Muscle layer of duodenum (tissue), 2 donors: ENCODE results near the gene TBRG1.

Source experiments
- H3K27ac ChIP-seq: one replicate; pipeline ENCODE4 v1.7.0; 2013; ENCODE audit warnings: mild to moderate bottlenecking, low read length
- H3K27me3 ChIP-seq: one replicate; pipeline ENCODE4 v1.7.0; 2013; ENCODE audit warnings: low read depth, mild to moderate bottlenecking, control low read depth, low read length
- H3K36me3 ChIP-seq, 2 donors: one replicate each; pipeline ENCODE4 v1.7.0; 2013; ENCODE audit warnings: low read length in 2 of 2, control low read depth in 1 of 2, mild to moderate bottlenecking in 1 of 2; ENCODE audit not compliant: insufficient read depth in 2 of 2, control insufficient read depth in 1 of 2
- H3K4me1 ChIP-seq, 2 donors: one replicate each; pipeline ENCODE4 v1.7.0; 2013; ENCODE audit warnings: low read length in 2 of 2, mild to moderate bottlenecking in 2 of 2, control low read depth in 1 of 2, moderate library complexity in 1 of 2; ENCODE audit not compliant: insufficient read depth in 2 of 2, control insufficient read depth in 1 of 2
- H3K4me3 ChIP-seq, 2 donors: one replicate each; pipeline ENCODE4 v1.7.0; 2013; ENCODE audit warnings: low read length in 2 of 2, low read depth in 1 of 2, mild to moderate bottlenecking in 1 of 2
- H3K9me3 ChIP-seq, 2 donors: one replicate each; pipeline ENCODE4 v1.7.0; 2013; ENCODE audit warnings: low read length in 2 of 2, control low read depth in 1 of 2, mild to moderate bottlenecking in 1 of 2; ENCODE audit not compliant: control insufficient read depth in 1 of 2
- donor health status: healthy.

The TBRG1 gene

DNA sequence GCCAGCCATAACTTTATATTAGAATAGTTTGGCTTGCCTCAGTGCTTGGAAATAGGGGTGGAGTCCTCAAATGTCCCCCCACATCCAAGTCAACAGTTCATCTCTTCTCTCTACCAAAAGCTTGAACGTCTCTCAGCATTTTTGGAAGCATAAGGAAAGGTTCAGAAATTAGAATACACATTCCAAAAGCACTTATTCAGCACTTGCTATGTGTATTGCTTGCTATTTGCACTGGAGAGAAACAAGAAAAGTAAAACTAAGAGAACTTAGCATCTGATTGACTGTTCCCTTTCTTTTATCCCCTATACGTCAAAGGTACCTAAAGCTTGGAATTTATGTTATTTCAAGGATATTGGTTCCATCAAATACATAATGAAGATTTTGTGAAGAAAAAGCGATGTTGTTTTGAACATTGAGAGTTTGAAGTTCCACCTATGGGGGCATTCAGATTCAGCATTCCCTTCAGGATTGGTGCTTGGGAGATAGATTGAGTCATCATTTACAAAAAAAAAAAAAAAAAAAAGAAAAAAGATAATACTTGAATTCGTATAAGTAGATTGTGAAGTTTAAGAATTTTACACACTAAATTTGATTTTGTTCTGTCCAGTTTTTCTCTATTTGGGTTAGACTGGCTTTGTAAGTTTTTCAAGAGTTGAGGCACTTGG is 1.3 kb downstream of the TBRG1 start:
- peak overlapping the region; percentile 80 to 93 for H3K4me3 ChIP-seq
- H3K9me3 ChIP-seq, result no peaks in the 10 kb centered on the region
- peak overlapping the region; percentile 95 for H3K27ac ChIP-seq
- H3K27me3 ChIP-seq, result no peaks in the 10 kb centered on the region
- H3K4me1 ChIP-seq, result peaks cover 0 to 19% of the 10 kb centered on the region in 2 donors
- peaks cover 23 to 34% of the 10 kb centered on the region in 2 donors for H3K36me3 ChIP-seq

DNA sequence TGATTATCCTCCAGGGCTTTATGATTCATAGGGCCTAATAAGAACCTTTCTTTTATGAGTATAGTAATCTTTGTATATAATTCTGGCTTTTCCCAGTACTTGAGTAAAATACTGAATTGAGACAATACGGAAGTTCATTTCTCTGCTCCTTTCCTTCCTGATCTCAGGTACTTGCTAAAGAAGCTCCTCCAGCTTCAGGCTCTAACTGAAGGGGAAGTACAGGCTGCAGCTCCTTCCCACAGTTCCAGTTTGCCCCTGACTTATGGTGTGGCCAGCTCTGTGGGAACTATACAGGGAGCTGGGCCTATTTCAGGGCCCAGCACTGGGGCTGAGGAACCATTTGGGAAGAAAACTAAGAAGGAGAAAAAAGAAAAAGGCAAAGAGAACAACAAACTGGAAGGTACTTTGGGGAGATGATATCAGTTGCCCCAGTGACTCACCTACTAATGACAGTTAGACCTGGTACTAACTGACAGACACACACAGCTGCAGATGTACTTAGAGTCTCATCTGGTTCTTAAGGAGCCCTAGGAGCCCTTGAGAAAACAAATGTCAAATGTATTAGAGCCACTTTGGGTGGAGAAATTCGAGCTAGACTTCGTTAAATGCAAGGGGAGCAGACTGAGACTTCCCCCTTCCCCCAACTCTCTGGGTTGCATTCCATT is 3.0 kb downstream of the TBRG1 start:
- Histone ChIP-seq H3K27me3 (no peaks in the 10 kb centered on the region), H3K27ac (no peak overlapping the region), H3K36me3 (peaks cover 31 to 43% of the 10 kb centered on the region in 2 donors), H3K4me3 (no peak overlapping the region), H3K9me3 (no peaks in the 10 kb centered on the region), H3K4me1 (peaks cover 0 to 19% of the 10 kb centered on the region in 2 donors)

DNA sequence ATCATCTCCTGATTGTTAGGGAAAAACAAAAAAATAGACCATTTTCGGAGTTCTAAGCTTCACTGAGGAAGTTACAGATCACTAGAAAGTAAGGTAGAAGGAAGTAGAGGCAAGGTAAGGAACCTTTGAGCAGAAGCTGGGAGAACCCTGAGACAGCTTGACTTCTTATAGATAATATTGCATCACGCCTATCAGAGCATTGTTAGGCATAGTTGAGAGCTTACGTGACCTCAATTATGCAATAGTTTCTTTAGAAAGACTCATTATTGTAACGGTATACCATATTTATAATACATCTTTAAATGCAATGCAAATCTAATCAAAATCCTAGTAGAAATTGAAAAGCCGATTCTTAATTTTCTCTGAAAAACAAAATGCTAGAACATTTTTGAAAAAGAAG is 4.9 kb downstream of the TBRG1 start:
- peaks cover 48 to 62% of the 10 kb centered on the region in 2 donors for H3K36me3 ChIP-seq
- no peaks in the 10 kb centered on the region for H3K9me3 ChIP-seq
- no peaks in the 10 kb centered on the region for H3K27me3 ChIP-seq

DNA sequence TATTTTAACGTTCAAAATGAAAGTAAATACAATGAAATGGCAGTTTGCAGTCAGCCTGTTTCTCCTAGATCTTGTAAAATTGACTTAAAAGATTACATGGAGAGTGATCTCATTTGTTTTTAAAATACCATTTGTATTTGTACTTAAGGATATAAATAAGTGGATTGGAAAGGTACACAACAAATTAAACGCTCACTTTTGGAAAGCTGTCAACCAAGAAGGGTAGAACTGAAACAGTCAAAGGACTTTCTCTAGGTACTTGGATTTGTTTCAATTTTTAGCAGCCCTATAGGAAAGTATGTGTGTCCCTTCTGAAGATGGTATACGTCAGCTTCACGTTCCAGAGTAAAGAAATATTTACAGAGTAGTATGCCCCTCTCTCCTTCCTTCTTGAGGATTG is 7.3 kb downstream of the TBRG1 start:
- Histone ChIP-seq H3K27me3 (no peaks in the 10 kb centered on the region), H3K27ac (no peak overlapping the region), H3K4me1 (peaks cover 0 to 3% of the 10 kb centered on the region in 2 donors), H3K36me3 (peaks cover 62 to 75% of the 10 kb centered on the region in 2 donors), H3K9me3 (no peaks in the 10 kb centered on the region), H3K4me3 (no peak overlapping the region)

More for the DNA sequence above, 4.9 kb downstream of the TBRG1 start:
- Histone ChIP-seq H3K4me3 (no peak overlapping the region), H3K27ac (no peak overlapping the region), H3K4me1 (peaks cover 0 to 19% of the 10 kb centered on the region in 2 donors)

DNA sequence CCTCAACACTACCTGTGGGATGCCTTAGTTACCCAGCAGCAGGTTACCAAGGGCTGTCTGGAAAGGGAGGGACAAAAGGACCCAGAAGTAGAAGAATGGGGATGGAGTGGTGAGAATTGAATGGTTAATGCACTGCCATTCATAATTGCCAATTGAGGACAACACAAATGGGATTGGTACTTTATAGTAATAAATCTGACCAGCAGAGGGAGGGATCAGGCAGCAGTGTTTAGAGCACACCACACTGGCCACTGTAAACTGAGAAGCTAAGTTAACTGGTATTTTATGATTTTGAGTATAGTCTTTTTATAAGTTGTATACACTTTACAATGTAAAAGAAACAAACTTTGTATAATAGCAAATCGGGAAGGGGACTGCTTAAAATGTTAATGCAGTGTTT is 10.7 kb downstream of the TBRG1 start:
- no peaks in the 10 kb centered on the region for H3K9me3 ChIP-seq
- H3K27ac ChIP-seq, result no peak overlapping the region
- peaks cover 62 to 83% of the 10 kb centered on the region in 2 donors for H3K36me3 ChIP-seq
- H3K4me3 ChIP-seq, result no peak overlapping the region
- no peaks in the 10 kb centered on the region for H3K4me1 ChIP-seq
- no peaks in the 10 kb centered on the region for H3K27me3 ChIP-seq

DNA sequence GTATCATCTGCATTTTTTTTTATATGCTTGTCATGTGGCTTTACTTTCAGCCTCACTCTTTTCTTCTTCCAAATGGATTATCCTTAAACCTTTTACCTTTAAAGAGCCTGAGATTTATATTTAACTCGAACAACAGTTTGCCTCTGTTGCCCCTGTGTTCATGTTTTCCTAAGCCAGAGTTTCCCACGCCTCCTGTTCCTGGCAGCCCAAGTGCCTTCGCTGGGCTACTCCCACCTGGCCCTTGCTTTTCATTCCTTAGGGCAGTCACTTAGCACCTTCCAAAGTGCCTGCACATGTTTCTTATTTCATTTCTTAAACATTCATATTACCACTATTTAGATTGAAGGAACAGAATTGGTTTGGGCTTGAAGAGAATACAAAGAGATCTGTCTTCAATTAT is 13.3 kb downstream of the TBRG1 start:
- H3K9me3 ChIP-seq, result no peaks in the 10 kb centered on the region
- peaks cover 54 to 80% of the 10 kb centered on the region in 2 donors for H3K36me3 ChIP-seq
- no peak overlapping the region for H3K4me3 ChIP-seq
- no peak overlapping the region for H3K27ac ChIP-seq
- H3K4me1 ChIP-seq, result no peaks in the 10 kb centered on the region
- no peaks in the 10 kb centered on the region for H3K27me3 ChIP-seq

DNA sequence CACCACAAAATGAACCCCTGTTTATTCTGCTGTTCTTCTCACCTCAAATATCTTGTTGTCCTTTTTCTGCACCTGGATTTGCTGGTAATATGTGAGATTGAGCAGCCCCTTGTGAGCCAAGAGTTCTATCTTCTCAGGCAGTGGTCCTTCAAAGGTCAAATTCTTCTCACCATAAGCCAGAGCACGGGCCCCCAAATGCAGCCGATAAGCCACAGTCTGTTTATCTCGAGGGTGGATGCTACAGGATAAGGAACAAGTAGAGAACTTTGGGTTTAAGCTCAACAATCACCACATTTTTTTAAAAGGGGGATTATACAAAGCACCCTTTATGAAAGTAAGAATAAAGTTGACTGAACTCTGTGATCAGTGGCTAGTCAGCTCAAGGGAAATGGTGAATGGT is 15.8 kb downstream of the TBRG1 start:
- no peaks in the 10 kb centered on the region for H3K27me3 ChIP-seq
- H3K4me1 ChIP-seq, result no peaks in the 10 kb centered on the region
- no peak overlapping the region for H3K27ac ChIP-seq
- no peaks in the 10 kb centered on the region for H3K9me3 ChIP-seq
- H3K4me3 ChIP-seq, result no peak overlapping the region
- peaks cover 32 to 54% of the 10 kb centered on the region in 2 donors for H3K36me3 ChIP-seq

DNA sequence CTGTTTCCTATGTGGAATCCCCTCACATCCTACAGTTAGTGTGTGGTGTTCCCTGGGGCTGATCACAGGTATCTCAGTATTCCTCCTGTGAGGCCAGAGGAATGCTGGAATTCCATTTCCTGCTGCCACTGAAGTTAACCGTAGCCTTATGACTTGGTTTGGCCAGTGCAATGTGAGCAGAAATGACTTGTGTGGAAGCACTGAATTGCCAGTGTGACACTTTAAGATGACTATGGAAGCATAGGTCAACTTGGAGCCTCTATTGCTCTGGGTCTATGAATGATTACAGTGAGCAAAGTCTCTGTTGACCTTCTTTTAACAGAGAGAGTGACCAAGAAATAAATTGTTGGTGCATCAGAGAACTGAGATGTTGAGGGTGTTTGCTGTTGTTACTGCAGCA is 16.5 kb downstream of the TBRG1 start:
- no peaks in the 10 kb centered on the region for H3K27me3 ChIP-seq
- H3K9me3 ChIP-seq, result no peaks in the 10 kb centered on the region
- H3K36me3 ChIP-seq, result peaks cover 28 to 50% of the 10 kb centered on the region in 2 donors
- no peaks in the 10 kb centered on the region for H3K4me1 ChIP-seq
- no peak overlapping the region for H3K4me3 ChIP-seq
- no peak overlapping the region for H3K27ac ChIP-seq

DNA sequence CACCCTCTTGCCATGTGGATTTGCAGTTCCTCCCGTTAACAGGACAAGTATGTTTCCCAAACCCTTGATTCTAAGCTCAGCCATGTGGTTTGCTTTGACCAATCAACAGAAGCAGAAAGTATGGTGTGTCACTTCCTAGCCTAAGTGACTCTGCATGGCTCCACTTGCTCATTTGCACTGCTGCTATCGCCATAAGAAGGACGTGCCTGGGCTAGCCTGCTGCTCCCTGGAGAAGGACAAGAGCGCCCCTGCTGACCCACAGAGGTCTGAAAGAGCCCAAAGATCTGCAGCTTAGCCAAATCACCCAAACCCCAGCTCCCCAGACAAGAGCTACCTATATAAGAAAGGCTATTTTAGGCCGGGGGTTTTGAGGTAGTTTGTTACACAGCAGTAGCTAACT is 18.0 kb downstream of the TBRG1 start:
- Histone ChIP-seq H3K4me3 (no peak overlapping the region), H3K36me3 (peaks cover 20 to 42% of the 10 kb centered on the region in 2 donors), H3K4me1 (peaks cover 0 to 6% of the 10 kb centered on the region in 2 donors), H3K27me3 (no peaks in the 10 kb centered on the region), H3K27ac (no peak overlapping the region), H3K9me3 (no peaks in the 10 kb centered on the region)

DNA sequence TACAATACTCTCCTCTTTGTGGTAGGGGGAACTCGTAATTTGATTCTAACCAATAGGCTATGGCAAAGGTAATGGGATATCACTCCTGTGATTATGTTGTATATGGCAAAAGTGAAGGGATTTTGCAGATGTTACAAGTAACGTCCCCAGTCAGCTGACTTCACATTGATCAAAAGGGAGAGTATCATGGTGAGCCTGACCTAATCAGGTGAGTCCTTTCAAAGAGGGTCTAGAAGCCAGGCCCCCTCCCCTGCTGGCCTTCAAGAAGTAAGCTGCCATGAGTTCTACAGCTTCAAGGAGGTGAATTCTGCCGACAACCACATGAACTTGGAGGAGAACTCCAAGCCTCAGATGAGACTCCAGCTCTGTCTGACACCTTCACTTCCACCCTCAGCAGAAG is 20.0 kb downstream of the TBRG1 start:
- Histone ChIP-seq H3K27ac (no peak overlapping the region), H3K36me3 (peaks cover 6 to 28% of the 10 kb centered on the region in 2 donors), H3K9me3 (no peaks in the 10 kb centered on the region), H3K4me1 (peaks cover 0 to 6% of the 10 kb centered on the region in 2 donors), H3K4me3 (no peak overlapping the region), H3K27me3 (no peaks in the 10 kb centered on the region)

DNA sequence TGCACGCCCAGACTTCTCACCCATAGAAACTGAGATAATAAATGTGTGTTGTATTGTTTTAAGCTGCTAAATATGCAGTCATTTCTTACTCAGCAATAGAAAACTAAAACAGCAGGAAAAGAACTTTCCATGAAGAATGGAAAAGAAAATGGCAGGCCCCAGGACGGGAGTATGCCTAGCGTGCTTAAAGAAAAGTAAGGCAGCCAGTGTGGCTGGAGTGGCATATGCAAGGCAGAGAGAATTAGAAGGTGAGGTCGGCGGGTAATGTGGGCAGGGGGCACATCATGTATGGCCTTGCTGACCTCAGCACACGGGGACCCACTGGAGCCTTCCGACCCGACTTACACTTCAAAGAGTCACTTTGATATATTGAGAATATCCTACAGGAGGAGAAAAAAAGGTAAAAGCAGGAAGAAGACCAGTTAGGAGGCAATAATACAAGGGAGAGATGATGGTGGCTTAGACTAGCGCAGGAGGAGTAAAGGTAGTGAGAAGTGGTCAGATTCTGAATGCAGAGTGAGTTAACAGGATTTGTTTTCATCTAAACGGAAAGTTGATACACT is 20.5 kb downstream of the TBRG1 start:
- Histone ChIP-seq H3K36me3 (peaks cover 6 to 29% of the 10 kb centered on the region in 2 donors), H3K9me3 (no peaks in the 10 kb centered on the region), H3K27ac (no peak overlapping the region), H3K27me3 (no peaks in the 10 kb centered on the region), H3K4me1 (peaks cover 0 to 6% of the 10 kb centered on the region in 2 donors), H3K4me3 (no peak overlapping the region)
